Caco-2 (cell line): ENCODE results near the gene ERBB3. TPM values are rescaled to one million over a fixed set of nuclear protein-coding genes. Genes with fewer than 3 reads are reported as not detected.

ENCODE experiments used
- BruUV-seq: library from RNA; stranded (reverse); fragments of 400-500 nt; replicated peaks from 2 replicates; lab custom pipeline; 2021; lab: Mats Ljungman, UMichigan
- CTCF ChIA-PET: fragments of 300-600 bp; sonication (Branson Sonifier 250); formaldehyde crosslinking; loops from one replicate; lab custom pipeline; 2022; ENCODE audit warnings: antibody characterized with exemption; lab: Charles Lee
- POLR2A ChIA-PET: fragments of 300-600 bp; sonication (Branson Sonifier 250); formaldehyde crosslinking; loops from one replicate; lab custom pipeline; 2022; ENCODE audit warnings: antibody characterized with exemption; lab: Charles Lee
- DNase-seq, 2 experiments: peaks; one replicate each; pipeline versions ENCODE4 v3.0.0 to v3.0.0-alpha.2; 2020 to 2022
- H3K27me3 ChIP-seq: replicated peaks from 2 replicates; pipeline ENCODE4 v1.6.0; 2011; ENCODE audit warnings: low read length; ENCODE audit not compliant: control insufficient read depth, insufficient read depth
- H3K36me3 ChIP-seq: 2 replicates; pipeline ENCODE4 v1.5.1; 2011; ENCODE audit warnings: low read length; ENCODE audit not compliant: control insufficient read depth, insufficient read depth
- H3K4me1 ChIP-seq: fragments of 250-450 bp; sonication (Bioruptor Pico); 2 replicates; pipeline ENCODE4 v1.5.1; 2020; ENCODE audit warnings: mild to moderate bottlenecking
- H3K4me3 ChIP-seq: 2 replicates; pipeline ENCODE4 v1.5.1; 2011; ENCODE audit warnings: low read depth, mild to moderate bottlenecking, control low read depth, low read length
- H3K9me3 ChIP-seq: fragments of 250-450 bp; sonication (Bioruptor Pico); 2 replicates; pipeline ENCODE4 v1.5.1; 2020; ENCODE audit warnings: mild to moderate bottlenecking, moderate library complexity
- H3K27ac Mint-ChIP-seq: one replicate; pipeline ENCODE4 v1.8.0; 2022; ENCODE audit warnings: mixed read lengths; ENCODE audit not compliant: unreplicated experiment
- H3K27me3 Mint-ChIP-seq: one replicate; pipeline ENCODE4 v1.8.0; 2022; ENCODE audit warnings: mixed read lengths; ENCODE audit not compliant: insufficient read depth, unreplicated experiment
- H3K36me3 Mint-ChIP-seq: one replicate; pipeline ENCODE4 v1.8.0; 2022; ENCODE audit warnings: mild to moderate bottlenecking, mixed read lengths; ENCODE audit not compliant: insufficient read depth, unreplicated experiment
- H3K4me1 Mint-ChIP-seq: one replicate; pipeline ENCODE4 v1.8.0; 2022; ENCODE audit warnings: low read depth, mixed read lengths; ENCODE audit not compliant: unreplicated experiment
- H3K4me3 Mint-ChIP-seq: one replicate; pipeline ENCODE4 v1.8.0; 2022; ENCODE audit warnings: mild to moderate bottlenecking, moderate library complexity, mixed read lengths; ENCODE audit not compliant: unreplicated experiment
- H3K9me3 Mint-ChIP-seq: one replicate; pipeline ENCODE4 v1.8.0; 2022; ENCODE audit warnings: mixed read lengths; ENCODE audit not compliant: unreplicated experiment
- intact Hi-C: fragments of 100-400 bp; cut with micrococcal nuclease; formaldehyde crosslinking; loops from one replicate; pipeline ENCODE4 v1.10.0; 2022; ENCODE audit not compliant: unreplicated experiment
- total RNA-seq: library from RNA; stranded (reverse); gene quantifications from 2 replicates; pipeline ENCODE4 v1.2.3, GENCODE V29; 2022
- TF ChIP-seq, protein P1 (sequence below), 2 experiments: fragments of 200-600 bp in 1 of 2; IDR thresholded peaks; 1 replicate in 1 of 2; 2 replicates in 1 of 2; pipeline versions ENCODE4 v1.5.1 to v1.8.0; 2011 to 2022; ENCODE audit warnings: antibody characterized with exemption in 1 of 2, control low read depth in 1 of 2, inconsistent platforms in 1 of 2, low read depth in 1 of 2, low read length in 1 of 2, mild to moderate bottlenecking in 1 of 2, moderate library complexity in 1 of 2; ENCODE audit not compliant: insufficient read depth in 1 of 2, severe bottlenecking in 1 of 2, unreplicated experiment in 1 of 2

The ERBB3 gene
- total RNA-seq, 1 experiment from 2014 or later = 109 TPM

DNA sequence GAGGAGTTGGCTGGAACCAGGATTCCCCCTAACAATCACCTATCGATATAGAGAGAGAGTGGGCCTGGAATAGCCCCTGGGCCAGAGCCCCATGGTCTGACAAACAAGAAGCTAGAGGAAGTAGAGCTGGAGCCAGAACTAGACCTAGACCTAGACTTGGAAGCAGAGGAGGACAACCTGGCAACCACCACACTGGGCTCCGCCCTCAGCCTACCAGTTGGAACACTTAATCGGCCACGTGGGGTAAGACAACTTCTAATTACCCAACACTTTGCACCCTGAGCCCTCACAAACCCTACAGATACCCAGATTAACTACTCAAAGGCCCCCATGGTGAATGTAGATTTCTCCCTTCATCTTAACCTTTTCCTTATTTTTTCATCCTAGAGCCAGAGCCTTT is 19.8 kb downstream of the ERBB3 start:
- no peak for DNase-seq
- no peaks in the 10 kb centered on the region for H3K9me3 Mint-ChIP-seq
- intact Hi-C loops = no loop called here
- ChIA-PET CTCF (no interaction called here), POLR2A (interaction anchor here (0.6 kb wide), 1 partner anchor 362 kb away, joined by 6 read pairs; no protein-coding TSS in a partner anchor)
- H3K27ac Mint-ChIP-seq = peak overlapping the region; percentile 34
- peaks cover 9% of the 10 kb centered on the region for H3K4me1 Mint-ChIP-seq
- TF ChIP-seq, protein P1, sequence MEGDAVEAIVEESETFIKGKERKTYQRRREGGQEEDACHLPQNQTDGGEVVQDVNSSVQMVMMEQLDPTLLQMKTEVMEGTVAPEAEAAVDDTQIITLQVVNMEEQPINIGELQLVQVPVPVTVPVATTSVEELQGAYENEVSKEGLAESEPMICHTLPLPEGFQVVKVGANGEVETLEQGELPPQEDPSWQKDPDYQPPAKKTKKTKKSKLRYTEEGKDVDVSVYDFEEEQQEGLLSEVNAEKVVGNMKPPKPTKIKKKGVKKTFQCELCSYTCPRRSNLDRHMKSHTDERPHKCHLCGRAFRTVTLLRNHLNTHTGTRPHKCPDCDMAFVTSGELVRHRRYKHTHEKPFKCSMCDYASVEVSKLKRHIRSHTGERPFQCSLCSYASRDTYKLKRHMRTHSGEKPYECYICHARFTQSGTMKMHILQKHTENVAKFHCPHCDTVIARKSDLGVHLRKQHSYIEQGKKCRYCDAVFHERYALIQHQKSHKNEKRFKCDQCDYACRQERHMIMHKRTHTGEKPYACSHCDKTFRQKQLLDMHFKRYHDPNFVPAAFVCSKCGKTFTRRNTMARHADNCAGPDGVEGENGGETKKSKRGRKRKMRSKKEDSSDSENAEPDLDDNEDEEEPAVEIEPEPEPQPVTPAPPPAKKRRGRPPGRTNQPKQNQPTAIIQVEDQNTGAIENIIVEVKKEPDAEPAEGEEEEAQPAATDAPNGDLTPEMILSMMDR (IDR thresholded peaks at IDR 0.05; ENCODE audit: insufficient read depth in 1 of 2, low read depth in 1 of 2, low read length in 1 of 2, severe bottlenecking in 1 of 2, unreplicated experiment in 1 of 2) = no peak
- H3K9me3 ChIP-seq = no peaks in the 10 kb centered on the region
- H3K27me3 Mint-ChIP-seq = no peaks in the 10 kb centered on the region
- H3K4me3 Mint-ChIP-seq = no peak overlapping the region
- H3K36me3 ChIP-seq = peaks cover 5% of the 10 kb centered on the region
- BruUV-seq = no TSS peak
- H3K4me3 ChIP-seq = no peak overlapping the region
- peaks cover 15% of the 10 kb centered on the region for H3K4me1 ChIP-seq
- H3K27me3 ChIP-seq = no peaks in the 10 kb centered on the region
- peaks cover 86% of the 10 kb centered on the region for H3K36me3 Mint-ChIP-seq

- TF ChIP-seq, protein P1 (IDR thresholded peaks at IDR 0.05; ENCODE audit: insufficient read depth in 1 of 2, low read depth in 1 of 2, low read length in 1 of 2, severe bottlenecking in 1 of 2, unreplicated experiment in 1 of 2) = no peak
- no peak overlapping the region for H3K4me3 Mint-ChIP-seq
- H3K36me3 ChIP-seq = peaks cover 5% of the 10 kb centered on the region
- H3K4me1 Mint-ChIP-seq = peaks cover 9% of the 10 kb centered on the region
- H3K27ac Mint-ChIP-seq = no peak overlapping the region
- BruUV-seq = no TSS peak
- no peaks in the 10 kb centered on the region for H3K9me3 Mint-ChIP-seq
- no peaks in the 10 kb centered on the region for H3K9me3 ChIP-seq
- H3K36me3 Mint-ChIP-seq = peaks cover 85% of the 10 kb centered on the region
- ChIA-PET CTCF (interaction anchor here (0.7 kb wide), 1 partner anchor 572 kb away, joined by 8 read pairs; no protein-coding TSS in a partner anchor), POLR2A (no interaction called here)
- no peak overlapping the region for H3K4me3 ChIP-seq
- no peaks in the 10 kb centered on the region for H3K27me3 Mint-ChIP-seq
- DNase-seq = no peak
- intact Hi-C loops = no loop called here
- H3K4me1 ChIP-seq = peaks cover 19% of the 10 kb centered on the region
- no peaks in the 10 kb centered on the region for H3K27me3 ChIP-seq
Observed at GRCh38 chr12:56101045-56101444, 21.1 kb downstream of the ERBB3 start.

- H3K4me1 Mint-ChIP-seq = peaks cover 9% of the 10 kb centered on the region
- CTCF ChIA-PET = no interaction called here
- no peak for DNase-seq
- no peak overlapping the region for H3K27ac Mint-ChIP-seq
- H3K4me3 Mint-ChIP-seq = peak overlapping the region; percentile 98
- no peaks in the 10 kb centered on the region for H3K27me3 Mint-ChIP-seq
- no peaks in the 10 kb centered on the region for H3K9me3 Mint-ChIP-seq
- H3K36me3 Mint-ChIP-seq = peaks cover 85% of the 10 kb centered on the region
- H3K4me1 ChIP-seq = peaks cover 23% of the 10 kb centered on the region
- no peaks in the 10 kb centered on the region for H3K27me3 ChIP-seq
- POLR2A ChIA-PET = interaction anchor here (2.4 kb wide), 1 partner anchor 22 kb away, joined by 48 read pairs; the partner anchor contains the start of gene ERBB3
- H3K9me3 ChIP-seq = no peaks in the 10 kb centered on the region
- H3K4me3 ChIP-seq = no peak overlapping the region
- intact Hi-C loops = no loop called here
- TF ChIP-seq, protein P1 (IDR thresholded peaks at IDR 0.05; ENCODE audit: insufficient read depth in 1 of 2, low read depth in 1 of 2, low read length in 1 of 2, severe bottlenecking in 1 of 2, unreplicated experiment in 1 of 2) = no peak
- no TSS peak for BruUV-seq
- peaks cover 3% of the 10 kb centered on the region for H3K36me3 ChIP-seq
Observed at GRCh38 chr12:56102683-56103065, 22.7 kb downstream of the ERBB3 start.
